Activated gamma-delta T cell (primary cell): ENCODE measurements around the gene IMPG2.

Experiments
- DNase-seq: peaks from one replicate; lab custom pipeline; 2025; lab: John Stamatoyannopoulos, UW

IMPG2 gene

DNA sequence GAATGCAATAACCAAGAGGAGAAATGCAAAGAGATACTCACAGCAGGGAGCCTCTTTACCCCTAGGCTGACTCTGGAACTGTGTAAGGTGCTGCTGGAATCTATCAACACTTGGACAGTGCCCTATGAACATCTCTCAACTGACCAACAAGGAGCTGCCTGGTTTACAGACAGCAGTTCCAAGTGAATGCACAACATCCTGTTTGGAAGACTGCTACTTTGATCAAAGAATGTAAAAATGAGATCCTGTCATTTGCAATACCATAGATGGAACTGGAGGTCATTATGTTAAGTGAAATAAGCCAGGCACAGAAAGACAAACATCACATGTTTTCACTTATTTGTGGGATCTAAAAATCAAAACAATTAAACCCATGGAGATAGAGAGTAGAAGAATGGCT lies 136.3 kb downstream of the IMPG2 start:
- DNase-seq = no peak

DNA sequence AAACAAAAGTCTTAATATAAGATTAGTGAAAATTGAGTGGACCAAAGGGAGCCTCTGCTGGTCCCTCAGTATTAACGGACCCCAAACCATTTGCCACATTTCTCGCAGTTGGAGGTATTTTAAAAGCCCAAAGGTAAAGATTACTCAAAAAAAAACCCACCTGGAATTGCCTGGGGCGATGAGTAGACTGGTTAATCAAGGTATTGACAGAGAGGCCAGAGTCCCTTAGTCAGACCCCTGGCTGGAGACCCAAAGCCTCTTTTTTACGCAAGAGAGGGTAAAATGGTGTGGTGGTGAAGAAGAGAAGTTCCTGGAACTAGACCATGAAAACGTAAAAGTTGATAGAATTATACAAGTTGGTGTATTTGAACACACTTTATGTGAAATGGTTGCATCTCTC lies 137.2 kb downstream of the IMPG2 start:
- DNase-seq = no peak

DNA sequence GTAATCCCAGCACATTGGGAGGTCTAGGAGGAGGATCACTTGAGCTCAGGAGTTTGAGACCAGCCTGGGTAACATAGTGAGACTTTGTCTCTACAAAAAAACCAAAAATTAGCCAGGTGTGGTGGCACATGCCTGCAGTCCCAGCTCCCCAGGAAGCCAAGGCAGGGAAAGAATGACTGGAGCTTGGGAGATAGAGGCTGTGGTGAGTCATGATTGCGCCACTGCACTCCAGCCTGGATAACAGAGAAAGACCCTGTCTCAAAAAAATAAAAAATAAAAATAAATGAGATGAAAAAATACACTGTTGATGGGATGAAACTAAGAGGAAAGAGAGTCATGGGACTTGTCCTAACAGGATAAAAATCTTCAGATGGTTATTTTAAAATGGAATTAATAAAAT lies 137.6 kb downstream of the IMPG2 start:
- DNase-seq = no peak

DNA sequence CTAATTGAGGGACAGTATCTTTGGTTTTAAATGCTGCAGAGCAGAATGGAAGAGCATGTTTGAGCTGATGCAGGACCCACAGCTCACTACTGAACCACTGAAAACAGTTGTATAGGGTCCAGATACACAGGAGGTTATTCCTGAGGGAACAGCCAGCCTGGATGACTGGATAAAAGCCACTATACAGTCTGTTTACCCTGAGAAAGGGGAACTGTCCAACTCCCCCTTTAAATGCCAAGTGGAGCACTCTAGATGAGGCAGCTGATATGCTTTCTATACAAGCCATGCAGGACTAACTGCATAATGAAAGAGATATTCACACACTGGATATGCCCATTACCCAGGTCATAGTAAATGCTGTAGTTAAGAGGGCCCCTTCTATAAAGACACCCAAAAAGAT lies 138.6 kb downstream of the IMPG2 start:
- DNase-seq = no peak

DNA sequence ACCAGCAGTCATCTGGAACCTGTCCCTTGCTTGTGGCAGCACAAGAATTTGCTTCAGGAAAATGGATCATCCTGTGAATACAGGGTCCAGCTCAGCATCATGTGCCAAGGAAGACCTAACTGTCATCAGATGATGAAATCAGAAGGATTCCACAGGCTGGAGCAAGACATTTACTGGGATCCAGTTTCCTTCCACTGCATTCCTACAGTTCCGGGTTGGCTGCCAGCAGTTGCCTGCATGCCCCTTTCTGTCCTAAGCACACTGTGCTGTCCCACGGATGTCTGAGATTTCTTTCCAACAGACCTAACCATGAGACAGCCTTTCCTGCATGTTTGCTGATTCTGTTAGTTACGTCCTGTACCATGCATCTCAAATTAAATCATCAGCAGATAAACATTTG lies 140.7 kb downstream of the IMPG2 start:
- no peak for DNase-seq

DNA sequence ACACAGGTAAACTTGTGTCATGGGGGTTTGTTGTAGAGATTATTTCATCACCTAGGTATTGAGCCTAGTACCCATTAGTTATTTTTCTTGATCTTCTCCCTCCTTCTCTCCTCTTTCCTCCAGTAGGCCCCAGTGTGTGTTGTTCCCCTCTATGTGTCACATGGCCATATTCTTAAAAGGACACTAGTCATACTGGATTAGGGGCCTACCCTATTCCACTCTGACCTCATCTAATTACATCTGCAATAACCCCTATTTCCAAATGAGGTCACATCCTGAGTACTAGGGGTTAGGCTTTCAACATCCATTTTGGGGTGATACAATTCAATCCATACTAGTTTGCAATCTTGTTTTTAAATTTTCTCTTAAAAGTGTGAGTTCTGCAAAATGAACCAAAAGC lies 142.8 kb downstream of the IMPG2 start:
- no peak for DNase-seq
